HepG2 (cell line): ENCODE results near the gene NAA15. TPM values are rescaled to one million over a fixed set of nuclear protein-coding genes. Genes with fewer than 3 reads are reported as not detected.

Experiments
- ARHGAP35 ChIP-seq: sonication (generic); formaldehyde crosslinking; IDR thresholded peaks from 2 replicates; pipeline ENCODE4 v1.9.0; 2022; ENCODE audit warnings: mild to moderate bottlenecking, inconsistent platforms, moderate library complexity, missing genetic modification reagents, borderline replicate concordance
- MTA1 ChIP-seq: sonication (generic); formaldehyde crosslinking; IDR thresholded peaks from 2 replicates; pipeline ENCODE4 v1.4.0; 2020; ENCODE audit warnings: missing genetic modification reagents, mild to moderate bottlenecking, borderline replicate concordance
- ZBTB3 ChIP-seq: sonication (generic); formaldehyde crosslinking; IDR thresholded peaks from 2 replicates; pipeline ENCODE4 v1.4.0; 2020; ENCODE audit warnings: low read depth, mild to moderate bottlenecking, moderate library complexity, missing genetic modification reagents, borderline replicate concordance
- ZFP36L1 ChIP-seq: sonication (generic); formaldehyde crosslinking; IDR thresholded peaks from 2 replicates; pipeline ENCODE4 v1.8.0; 2022; ENCODE audit warnings: mild to moderate bottlenecking, missing genetic modification reagents, moderate library complexity
- ZNF383 ChIP-seq: sonication (generic); formaldehyde crosslinking; IDR thresholded peaks from 2 replicates; pipeline ENCODE4 v1.4.0; 2020; ENCODE audit warnings: missing genetic modification reagents, mild to moderate bottlenecking, borderline replicate concordance
- ZNF460 ChIP-seq: sonication (generic); formaldehyde crosslinking; IDR thresholded peaks from 2 replicates; pipeline ENCODE4 v1.5.1; 2020; ENCODE audit warnings: missing genetic modification reagents, mild to moderate bottlenecking, borderline replicate concordance
- polyA plus RNA-seq, 8 experiments: library from polyadenylated mRNA; depleted of rRNA in 3 of 8; stranded (reverse) in 7 of 8; unstranded in 1 of 8; fragments of >200 nt; fragmentation: Illumina TruSeq in 4 of 8; extraction: Trizol in 4 of 8; gene quantifications; 2 replicates each; pipeline versions ENCODE4 v1.2.1 to v1.2.3, GENCODE V29; 2011 to 2016; ENCODE audit warnings: low read depth in 4 of 8, missing spikeins in 1 of 8, mixed read lengths in 1 of 8; ENCODE audit not compliant: insufficient read depth in 1 of 8
- total RNA-seq, 5 experiments: library from RNA; depleted of rRNA; stranded (reverse); fragments of >200 nt; fragmentation: Illumina TruSeq; extraction: Trizol; gene quantifications; 2 replicates each; pipeline ENCODE4 v1.2.3, GENCODE V29; 2016; ENCODE audit warnings: low read depth in 1 of 5
- TF ChIP-seq, protein P1 (sequence below), 2 experiments: sonication (generic) in 1 of 2; formaldehyde crosslinking in 1 of 2; IDR thresholded peaks; 2 replicates each; pipeline versions ENCODE4 v1.4.0 to v1.6.1; 2016 to 2020; ENCODE audit warnings: borderline replicate concordance in 1 of 2, low read depth in 1 of 2, mild to moderate bottlenecking in 1 of 2, missing genetic modification reagents in 1 of 2
- TF ChIP-seq, protein P2 (sequence below): sonication (generic); formaldehyde crosslinking; conservative IDR thresholded peaks from 2 replicates; pipeline ENCODE4 v1.4.0; 2020; ENCODE audit warnings: missing genetic modification reagents

The NAA15 gene
- total and polyA plus RNA-seq, 2 of the 13 experiments (the other 11 are each of a cell fraction or from before 2014, with no cell fraction given), result 6.2 to 50.2 TPM

DNA sequence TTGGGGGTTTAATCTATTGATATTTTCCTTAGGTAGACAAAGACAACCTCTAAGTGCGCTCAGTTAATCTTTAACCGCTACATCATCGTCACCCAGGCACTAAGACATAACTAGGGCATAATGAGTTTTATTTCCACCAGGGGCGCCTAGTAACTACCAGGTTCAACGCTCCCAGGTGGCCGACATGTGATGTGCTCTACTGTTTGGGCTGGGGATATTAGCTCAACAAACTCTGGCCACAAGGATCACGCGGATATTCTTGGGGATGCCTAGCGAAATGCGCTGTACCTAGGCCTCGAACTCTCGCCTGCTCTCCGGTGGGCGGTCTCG is 151.7 kb downstream of the NAA15 start (continued):
- TF ChIP-seq, protein P1, sequence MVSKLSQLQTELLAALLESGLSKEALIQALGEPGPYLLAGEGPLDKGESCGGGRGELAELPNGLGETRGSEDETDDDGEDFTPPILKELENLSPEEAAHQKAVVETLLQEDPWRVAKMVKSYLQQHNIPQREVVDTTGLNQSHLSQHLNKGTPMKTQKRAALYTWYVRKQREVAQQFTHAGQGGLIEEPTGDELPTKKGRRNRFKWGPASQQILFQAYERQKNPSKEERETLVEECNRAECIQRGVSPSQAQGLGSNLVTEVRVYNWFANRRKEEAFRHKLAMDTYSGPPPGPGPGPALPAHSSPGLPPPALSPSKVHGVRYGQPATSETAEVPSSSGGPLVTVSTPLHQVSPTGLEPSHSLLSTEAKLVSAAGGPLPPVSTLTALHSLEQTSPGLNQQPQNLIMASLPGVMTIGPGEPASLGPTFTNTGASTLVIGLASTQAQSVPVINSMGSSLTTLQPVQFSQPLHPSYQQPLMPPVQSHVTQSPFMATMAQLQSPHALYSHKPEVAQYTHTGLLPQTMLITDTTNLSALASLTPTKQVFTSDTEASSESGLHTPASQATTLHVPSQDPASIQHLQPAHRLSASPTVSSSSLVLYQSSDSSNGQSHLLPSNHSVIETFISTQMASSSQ (IDR thresholded peaks at IDR 0.05; ENCODE audit: low read depth), result peak; percentile 86
- TF ChIP-seq, protein P1 (CRISPR knock-in tag; IDR thresholded peaks at IDR 0.05; ENCODE audit: borderline replicate concordance), result 0 out of 2 replicates have a peak, but pooled peaks have one; percentile 65
- TF ChIP-seq ZNF460 (CRISPR knock-in tag) (no peak), ZBTB3 (CRISPR knock-in tag) (no peak), MTA1 (CRISPR knock-in tag) (no peak), ZFP36L1 (CRISPR knock-in tag) (peak; percentile 41; the same call in 1 of the 2 replicates), ZNF383 (no peak), ARHGAP35 (CRISPR knock-in tag) (no peak)
- TF ChIP-seq, protein P2, sequence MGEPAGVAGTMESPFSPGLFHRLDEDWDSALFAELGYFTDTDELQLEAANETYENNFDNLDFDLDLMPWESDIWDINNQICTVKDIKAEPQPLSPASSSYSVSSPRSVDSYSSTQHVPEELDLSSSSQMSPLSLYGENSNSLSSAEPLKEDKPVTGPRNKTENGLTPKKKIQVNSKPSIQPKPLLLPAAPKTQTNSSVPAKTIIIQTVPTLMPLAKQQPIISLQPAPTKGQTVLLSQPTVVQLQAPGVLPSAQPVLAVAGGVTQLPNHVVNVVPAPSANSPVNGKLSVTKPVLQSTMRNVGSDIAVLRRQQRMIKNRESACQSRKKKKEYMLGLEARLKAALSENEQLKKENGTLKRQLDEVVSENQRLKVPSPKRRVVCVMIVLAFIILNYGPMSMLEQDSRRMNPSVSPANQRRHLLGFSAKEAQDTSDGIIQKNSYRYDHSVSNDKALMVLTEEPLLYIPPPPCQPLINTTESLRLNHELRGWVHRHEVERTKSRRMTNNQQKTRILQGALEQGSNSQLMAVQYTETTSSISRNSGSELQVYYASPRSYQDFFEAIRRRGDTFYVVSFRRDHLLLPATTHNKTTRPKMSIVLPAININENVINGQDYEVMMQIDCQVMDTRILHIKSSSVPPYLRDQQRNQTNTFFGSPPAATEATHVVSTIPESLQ (CRISPR knock-in tag), result no peak
